HepG2 (cell line): ENCODE measurements around the gene SMURF2. TPM values are rescaled to one million over a fixed set of nuclear protein-coding genes. Genes with fewer than 3 reads are reported as not detected.

ENCODE experiments used
- ATF4 ChIP-seq, 2 experiments: fragments of 450-650 bp in 1 of 2; sonication (generic) in 1 of 2; formaldehyde crosslinking; IDR thresholded peaks; 2 replicates each; pipeline versions ENCODE4 v1.5.0 to v1.8.0; 2020 to 2022; ENCODE audit warnings: mild to moderate bottlenecking in 1 of 2, missing genetic modification reagents in 1 of 2
- ATF7 ChIP-seq, 2 experiments: fragments of 450-650 bp in 1 of 2; sonication (generic) in 1 of 2; formaldehyde crosslinking in 1 of 2; IDR thresholded peaks; 2 replicates each; pipeline versions ENCODE4 v1.4.0 to v1.6.1; 2016 to 2020; ENCODE audit warnings: antibody characterized with exemption in 1 of 2, mild to moderate bottlenecking in 1 of 2, missing genetic modification reagents in 1 of 2
- CREBL2 ChIP-seq: sonication (generic); formaldehyde crosslinking; IDR thresholded peaks from 2 replicates; pipeline ENCODE4 v1.8.1; 2023; ENCODE audit warnings: missing genetic modification reagents, mild to moderate bottlenecking, borderline replicate concordance
- KAT7 ChIP-seq: IDR thresholded peaks from 2 replicates; pipeline ENCODE4 v1.6.1; 2018; ENCODE audit warnings: borderline replicate concordance, missing compliant biosample characterization
- LRRFIP1 ChIP-seq: sonication (generic); formaldehyde crosslinking; conservative IDR thresholded peaks from 2 replicates; pipeline ENCODE4 v1.4.0; 2020; ENCODE audit warnings: missing genetic modification reagents
- PHF20 ChIP-seq: sonication (generic); formaldehyde crosslinking; IDR thresholded peaks from 2 replicates; pipeline ENCODE4 v1.5.0; 2020; ENCODE audit warnings: mild to moderate bottlenecking, missing genetic modification reagents
- RBFOX2 ChIP-seq: fragments of 200-400 bp; formaldehyde crosslinking; IDR thresholded peaks from 2 replicates; pipeline ENCODE4 v1.6.1; 2017; ENCODE audit warnings: low read depth, mild to moderate bottlenecking, low read length
- ZBTB26 ChIP-seq: IDR thresholded peaks from 2 replicates; pipeline ENCODE4 v1.6.1; 2016; ENCODE audit warnings: missing compliant biosample characterization, missing genetic modification reagents, borderline replicate concordance
- ZNF841 ChIP-seq: sonication (generic); formaldehyde crosslinking; IDR thresholded peaks from 2 replicates; pipeline ENCODE4 v1.8.1; 2023; ENCODE audit warnings: missing genetic modification reagents, borderline replicate concordance
- ZSCAN29 ChIP-seq: sonication (generic); formaldehyde crosslinking; conservative IDR thresholded peaks from 2 replicates; pipeline ENCODE4 v1.4.0; 2020; ENCODE audit warnings: mild to moderate bottlenecking, missing genetic modification reagents
- polyA plus RNA-seq, 8 experiments: library from polyadenylated mRNA; depleted of rRNA in 3 of 8; stranded (reverse) in 7 of 8; unstranded in 1 of 8; fragments of >200 nt; fragmentation: Illumina TruSeq in 4 of 8; extraction: Trizol in 4 of 8; gene quantifications; 2 replicates each; pipeline versions ENCODE4 v1.2.1 to v1.2.3, GENCODE V29; 2011 to 2016; ENCODE audit warnings: low read depth in 4 of 8, missing spikeins in 1 of 8, mixed read lengths in 1 of 8; ENCODE audit not compliant: insufficient read depth in 1 of 8
- total RNA-seq, 5 experiments: library from RNA; depleted of rRNA; stranded (reverse); fragments of >200 nt; fragmentation: Illumina TruSeq; extraction: Trizol; gene quantifications; 2 replicates each; pipeline ENCODE4 v1.2.3, GENCODE V29; 2016; ENCODE audit warnings: low read depth in 1 of 5

The SMURF2 gene
- total and polyA plus RNA-seq, 2 of the 13 experiments (the other 11 are each of a cell fraction or from before 2014, with no cell fraction given) = 14.9 to 24.3 TPM

GRCh38 chr17:64653325-64653984 lies 8.7 kb downstream of the SMURF2 start (continued):
- TF ChIP-seq PHF20 (CRISPR knock-in tag) (no peak), KAT7 (no peak), ATF7 (IDR thresholded peaks at IDR 0.05) (peak; percentile 25; the same call in 1 of the 2 replicates), ATF7 (CRISPR knock-in tag; IDR thresholded peaks at IDR 0.05) (no peak), ZSCAN29 (CRISPR knock-in tag) (no peak), LRRFIP1 (no peak), ATF4 (CRISPR knock-in tag; IDR thresholded peaks at IDR 0.05) (peak in 1 of 2 experiments; percentile 94; a peak in 2 of 4 replicates), ZBTB26 (CRISPR knock-in tag) (no peak), ZNF841 (CRISPR knock-in tag) (no peak), CREBL2 (CRISPR knock-in tag) (no peak), RBFOX2 (no peak)
